Measurements from ENCODE around the gene NTHL1. TPM values are rescaled to one million over a fixed set of nuclear protein-coding genes. Genes with fewer than 3 reads are reported as not detected.

The NTHL1 gene
- polyA plus RNA-seq, 1 experiment: 21.0 TPM

GRCh38 chr16:2077696-2078095 lies 30.1 kb upstream of the NTHL1 start:
- no peak for DNase-seq (ENCODE audit: low read depth)
- peaks cover 42% of the 10 kb centered on the region for H3K36me3 ChIP-seq (ENCODE audit: control insufficient read depth, insufficient read depth, low read length)
- ChIA-PET CTCF (interaction anchor here (0.9 kb wide), 1 partner anchor 55 kb away, joined by 3 read pairs; no protein-coding TSS in a partner anchor), POLR2A (no interaction called here)
- H3K27me3 ChIP-seq (ENCODE audit: control insufficient read depth, insufficient read depth, low read length): no peaks in the 10 kb centered on the region
- no peak overlapping the region for H3K4me3 ChIP-seq (ENCODE audit: low read depth, low read length)
- TF ChIP-seq CTCF (IDR thresholded peaks at IDR 0.05; ENCODE audit: insufficient read depth, low read depth, low read length): no peak

- Histone ChIP-seq H3K27me3 (ENCODE audit: control insufficient read depth, insufficient read depth, low read length) (no peaks in the 10 kb centered on the region), H3K4me3 (ENCODE audit: low read depth, low read length) (no peak overlapping the region), H3K36me3 (ENCODE audit: control insufficient read depth, insufficient read depth, low read length) (peaks cover 41% of the 10 kb centered on the region)
- no peak for DNase-seq (ENCODE audit: low read depth)
- CTCF ChIA-PET: interaction anchor here (0.6 to 0.9 kb wide), 2 partner anchors 55 to 74 kb away, joined by 3 read pairs; no protein-coding TSS in a partner anchor
- POLR2A ChIA-PET: no interaction called here
- TF ChIP-seq CTCF (IDR thresholded peaks at IDR 0.05; ENCODE audit: insufficient read depth, low read depth, low read length): no peak
These were observed 29.4 kb upstream of the NTHL1 start for GRCh38 chr16:2077016-2077415.

- TF ChIP-seq CTCF (IDR thresholded peaks at IDR 0.05; ENCODE audit: insufficient read depth, low read depth, low read length): no peak
- no peaks in the 10 kb centered on the region for H3K27me3 ChIP-seq (ENCODE audit: control insufficient read depth, insufficient read depth, low read length)
- DNase-seq (ENCODE audit: low read depth): no peak
- ChIA-PET CTCF (no interaction called here), POLR2A (no interaction called here)
- no peak overlapping the region for H3K4me3 ChIP-seq (ENCODE audit: low read depth, low read length)
- H3K36me3 ChIP-seq (ENCODE audit: control insufficient read depth, insufficient read depth, low read length): peaks cover 42% of the 10 kb centered on the region
These were observed 28.6 kb upstream of the NTHL1 start for GRCh38 chr16:2076072-2076865.

GRCh38 chr16:2075631-2076030 lies 28.0 kb upstream of the NTHL1 start:
- peaks cover 45% of the 10 kb centered on the region for H3K36me3 ChIP-seq (ENCODE audit: control insufficient read depth, insufficient read depth, low read length)
- H3K4me3 ChIP-seq (ENCODE audit: low read depth, low read length): no peak overlapping the region
- CTCF ChIA-PET: no interaction called here
- no peaks in the 10 kb centered on the region for H3K27me3 ChIP-seq (ENCODE audit: control insufficient read depth, insufficient read depth, low read length)
- POLR2A ChIA-PET: no interaction called here
- DNase-seq (ENCODE audit: low read depth): no peak
- no peak for TF ChIP-seq CTCF (IDR thresholded peaks at IDR 0.05; ENCODE audit: insufficient read depth, low read depth, low read length)

- ChIA-PET POLR2A (no interaction called here), CTCF (no interaction called here)
- TF ChIP-seq CTCF (IDR thresholded peaks at IDR 0.05; ENCODE audit: insufficient read depth, low read depth, low read length): no peak
- Histone ChIP-seq H3K4me3 (ENCODE audit: low read depth, low read length) (no peak overlapping the region), H3K36me3 (ENCODE audit: control insufficient read depth, insufficient read depth, low read length) (peaks cover 44% of the 10 kb centered on the region), H3K27me3 (ENCODE audit: control insufficient read depth, insufficient read depth, low read length) (no peaks in the 10 kb centered on the region)
- DNase-seq (ENCODE audit: low read depth): no peak
These were observed 26.4 kb upstream of the NTHL1 start for GRCh38 chr16:2074071-2074470.

All from BJ (cell line).